K562 (cell line): ENCODE data around the gene MED15. TPM values are rescaled to one million over a fixed set of nuclear protein-coding genes. Genes with fewer than 3 reads are reported as not detected.

Experiments used
- ATAC-seq: fragments of 200-7000 bp; cut with Tn5 transposase; 3 replicates; pipeline ENCODE4 v1.9.1; 2020; ENCODE audit warnings: moderate library complexity
- BruUV-seq: library from RNA; stranded (reverse); fragments of 400-500 nt; replicated peaks from 2 replicates; lab custom pipeline; 2021; lab: Mats Ljungman, UMichigan
- CTCF ChIA-PET: fragments of 300-600 bp; formaldehyde crosslinking; extraction: SDS; loops from one replicate; lab custom pipeline; 2021; ENCODE audit warnings: low intra/inter-chr PET ratio; lab: Yijun Ruan, JAX
- POLR2A ChIA-PET: fragments of 300-600, 350-650 bp; sonication (Branson Sonifier 250); formaldehyde crosslinking; extraction: SDS; loops from one replicate; lab custom pipeline; 2021; ENCODE audit warnings: antibody characterized with exemption, inconsistent platforms; lab: Yijun Ruan, JAX
- DNase-seq, 4 experiments: peaks; one replicate each; pipeline versions ENCODE4 v3.0.0 to v3.0.0-alpha.2; 2011 to 2018; ENCODE audit warnings: low spot score in 3 of 4, mixed read lengths in 3 of 4; ENCODE audit errors: extremely low read depth in 1 of 4
- FAIRE-seq: peaks from 2 replicates; lab custom pipeline; 2011; peaks lifted over from hg19 to GRCh38; lab: Jason Lieb, UNC
- H2AFZ ChIP-seq: 2 replicates; pipeline ENCODE4 v1.6.0; 2011; ENCODE audit warnings: low read depth, low read length, control low read depth, inconsistent platforms
- H3K27ac ChIP-seq: fragments of 200-600 bp; 3 replicates; pipeline ENCODE4 v1.8.0; 2011; ENCODE audit warnings: low read depth, mild to moderate bottlenecking, control low read depth, inconsistent platforms, low read length, moderate library complexity, mixed read lengths; ENCODE audit errors: extremely low read depth
- H3K27me3 ChIP-seq, 2 experiments: fragments of 300-600 bp in 1 of 2; 2 replicates in 1 of 2; 3 replicates in 1 of 2; pipeline versions ENCODE4 v1.6.0 to v1.8.0; 2011; ENCODE audit warnings: inconsistent platforms in 2 of 2, low read length in 2 of 2, mild to moderate bottlenecking in 1 of 2, mixed read lengths in 1 of 2, moderate library complexity in 1 of 2; ENCODE audit not compliant: control insufficient read depth in 2 of 2, insufficient read depth in 2 of 2
- H3K36me3 ChIP-seq: fragments of 300-600 bp; 3 replicates; pipeline ENCODE4 v1.8.0; 2011; ENCODE audit warnings: mild to moderate bottlenecking, low read length, inconsistent platforms; ENCODE audit not compliant: control insufficient read depth, insufficient read depth
- H3K4me1 ChIP-seq, 2 experiments: fragments of 200-600 bp in 1 of 2; replicated peaks in 1 of 2; 2 replicates in 1 of 2; 3 replicates in 1 of 2; pipeline versions ENCODE4 v1.5.1 to v1.8.0; 2011; ENCODE audit warnings: inconsistent platforms in 2 of 2, low read length in 2 of 2, mild to moderate bottlenecking in 1 of 2, mixed read lengths in 1 of 2, moderate library complexity in 1 of 2; ENCODE audit not compliant: control insufficient read depth in 2 of 2, insufficient read depth in 2 of 2
- H3K4me2 ChIP-seq: 2 replicates; pipeline ENCODE4 v1.6.1; 2011; ENCODE audit warnings: low read length, control low read depth, inconsistent platforms, mixed read lengths; ENCODE audit not compliant: insufficient read depth
- H3K4me3 ChIP-seq: fragments of 200-600 bp; sonication (generic), shearing (Covaris generic); 2 replicates; pipeline ENCODE4 v1.5.1; 2016; ENCODE audit warnings: control low read depth, inconsistent platforms
- H3K79me2 ChIP-seq: fragments of 200-600 bp; 3 replicates; pipeline ENCODE4 v1.8.0; 2011; ENCODE audit warnings: low read length, inconsistent platforms; ENCODE audit not compliant: control insufficient read depth, insufficient read depth
- H3K9ac ChIP-seq, 2 experiments: 2 replicates each; pipeline versions ENCODE4 v1.6.0 to v1.6.1; 2011; ENCODE audit warnings: low read depth in 2 of 2, low read length in 2 of 2, control low read depth in 1 of 2, inconsistent platforms in 1 of 2, mild to moderate bottlenecking in 1 of 2, mixed read lengths in 1 of 2; ENCODE audit not compliant: insufficient read depth in 1 of 2
- H3K9me1 ChIP-seq: one replicate; pipeline ENCODE4 v1.6.0; 2011; ENCODE audit warnings: inconsistent platforms, mild to moderate bottlenecking, low read length, moderate library complexity; ENCODE audit not compliant: control insufficient read depth, insufficient read depth
- H3K9me3 ChIP-seq: replicated peaks from 2 replicates; pipeline ENCODE4 v1.5.1; 2011; ENCODE audit warnings: low read depth, low read length, inconsistent platforms; ENCODE audit not compliant: control insufficient read depth, insufficient read depth
- H4K20me1 ChIP-seq: replicated peaks from 2 replicates; pipeline ENCODE4 v1.6.1; 2011; ENCODE audit warnings: low read length, inconsistent platforms, mixed read lengths; ENCODE audit not compliant: control insufficient read depth, insufficient read depth
- BCL6 ChIP-seq: fragments of 250-450 bp; sonication (Bioruptor Pico); IDR thresholded peaks from 2 replicates; pipeline ENCODE4 v1.4.0; 2020
- CREM ChIP-seq: IDR thresholded peaks from 2 replicates; pipeline ENCODE4 v1.6.1; 2014; ENCODE audit warnings: antibody characterized with exemption, low read depth
- IRF2 ChIP-seq: sonication (generic); formaldehyde crosslinking; IDR thresholded peaks from 2 replicates; pipeline ENCODE4 v1.8.1; 2022; ENCODE audit warnings: mild to moderate bottlenecking, missing genetic modification reagents
- KAT7 ChIP-seq: sonication (generic); formaldehyde crosslinking; IDR thresholded peaks from 2 replicates; pipeline ENCODE4 v1.8.0; 2022; ENCODE audit warnings: missing genetic modification reagents, mild to moderate bottlenecking, borderline replicate concordance
- NEUROD1 ChIP-seq: fragments of 150-350 bp; IDR thresholded peaks from 2 replicates; pipeline ENCODE4 v1.6.1; 2014; ENCODE audit warnings: borderline replicate concordance, low read length, low read depth; ENCODE audit not compliant: partially characterized antibody
- PHB ChIP-seq: fragments of 250-450 bp; sonication (Bioruptor Pico); IDR thresholded peaks from 2 replicates; pipeline ENCODE4 v1.5.0; 2021
- ZBTB1 ChIP-seq: sonication (generic); formaldehyde crosslinking; IDR thresholded peaks from 2 replicates; pipeline ENCODE4 v1.8.1; 2023; ENCODE audit warnings: missing genetic modification reagents, low read depth, mild to moderate bottlenecking, borderline replicate concordance
- ZEB2 ChIP-seq: fragments of 450-650 bp; IDR thresholded peaks from 2 replicates; pipeline ENCODE4 v1.6.1; 2016
- WGBS: fragments of 100-300 bp; shearing (Covaris generic); methylation state at CpG from one replicate; pipeline ENCODE4 v1.1.6; 2016; ENCODE audit warnings: low coverage, mixed read lengths; ENCODE audit not compliant: insufficient coverage; ENCODE audit errors: missing lambda C conversion rate; 5-methylcytosine and 5-hydroxymethylcytosine counted together
- in situ Hi-C: fragments of 300-500 bp; cut with MboI; formaldehyde crosslinking; loops from 4 replicates; pipeline ENCODE4 v1.15.0; 2018; ENCODE audit warnings: inconsistent platforms, mixed read lengths
- intact Hi-C: fragments of 100-400 bp; cut with micrococcal nuclease; formaldehyde crosslinking; loops from 2 replicates; pipeline ENCODE4 v1.14.2; 2022
- polyA plus RNA-seq, 8 experiments: library from polyadenylated mRNA; depleted of rRNA in 4 of 8; stranded (reverse) in 5 of 8; unstranded in 3 of 8; fragments of >200 nt; fragmentation: Nextera tagmentation in 2 of 8; fragmentation: Illumina TruSeq in 1 of 8; extraction: Ambion mirVana in 2 of 8; extraction: Trizol in 1 of 8; gene quantifications; 2 replicates each; pipeline versions ENCODE4 v1.2.1 to v1.2.3, GENCODE V29; 2011 to 2014; ENCODE audit warnings: inconsistent platforms in 1 of 8, missing spikeins in 1 of 8
- total RNA-seq, 7 experiments: library from RNA; depleted of rRNA in 6 of 7; stranded (reverse); fragments of >200 nt in 6 of 7; fragmentation: Illumina TruSeq in 2 of 7; extraction: Trizol in 2 of 7; gene quantifications; 2 replicates each; pipeline versions ENCODE4 v1.2.1 to v1.2.3, GENCODE V29; 2011 to 2021; ENCODE audit warnings: low replicate concordance in 1 of 7
- TF ChIP-seq, protein P1 (sequence below): sonication (generic); formaldehyde crosslinking; IDR thresholded peaks from 2 replicates; pipeline ENCODE4 v1.8.0; 2022; ENCODE audit warnings: mild to moderate bottlenecking, missing genetic modification reagents
- TF ChIP-seq, protein P2 (sequence below): fragments of 250-450 bp; sonication (Bioruptor Pico); IDR thresholded peaks from 2 replicates; pipeline ENCODE4 v1.5.0; 2021
- TF ChIP-seq, protein P3 (sequence below), 3 experiments: IDR thresholded peaks in 2 of 3; conservative IDR thresholded peaks in 1 of 3; 2 replicates each; pipeline ENCODE4 v1.5.1; 2011 to 2012; ENCODE audit warnings: low read length in 3 of 3, mild to moderate bottlenecking in 3 of 3, control low read depth in 2 of 3, improper control_type of control experiment in 1 of 3, inconsistent platforms in 1 of 3, low read depth in 1 of 3, mixed read lengths in 1 of 3, moderate library complexity in 1 of 3; ENCODE audit not compliant: insufficient read depth in 2 of 3
- TF ChIP-seq, protein P4 (sequence below): fragments of 250-450 bp; sonication (Bioruptor Pico); IDR thresholded peaks from 2 replicates; pipeline ENCODE4 v1.8.0; 2022; ENCODE audit warnings: moderate library complexity, mild to moderate bottlenecking, inconsistent platforms

The MED15 gene
- total and polyA plus RNA-seq, 9 of the 15 experiments (the other 6 are each of a cell fraction or from before 2014, with no cell fraction given) = 4.0 to 271 (median 60.1) TPM

DNA sequence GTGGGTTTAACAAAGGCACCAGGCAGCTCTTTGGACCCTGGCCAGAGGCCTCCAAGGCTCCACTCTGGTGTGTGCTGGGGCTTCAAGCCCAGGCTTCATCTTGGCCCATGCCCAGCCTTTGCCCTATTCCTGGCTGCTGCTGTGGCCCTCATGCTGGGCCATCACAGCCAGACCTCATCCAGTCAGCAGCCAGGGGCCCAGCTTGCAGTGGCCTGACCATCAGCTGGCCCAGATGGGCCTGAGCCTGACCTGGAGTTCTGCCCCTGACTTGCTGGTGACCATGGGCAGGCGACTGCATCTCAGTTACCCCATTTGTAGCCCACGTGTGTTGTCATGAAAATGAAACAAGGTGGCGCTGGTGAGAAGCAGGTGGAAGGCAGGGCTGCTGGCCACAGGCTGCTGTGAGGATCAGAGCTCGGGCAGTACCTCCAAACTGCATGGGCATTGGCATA lies 76.1 kb downstream of the MED15 start:
- Histone ChIP-seq H3K9me1 (peaks cover 25% of the 10 kb centered on the region), H3K27ac (no peak overlapping the region), H4K20me1 (peaks cover 55% of the 10 kb centered on the region), H3K4me2 (no peak overlapping the region), H3K4me3 (no peak overlapping the region), H2AFZ (no peak overlapping the region), H3K4me1 (peaks cover 0 to 63% of the 10 kb centered on the region in 2 experiments; a peak in 2 of 5 replicates), H3K27me3 (no peaks in the 10 kb centered on the region), H3K9ac (peak overlapping the region in 1 of 2 experiments; percentile 32; a peak in 2 of 4 replicates), H3K79me2 (no peaks in the 10 kb centered on the region), H3K9me3 (no peaks in the 10 kb centered on the region), H3K36me3 (peaks cover 91% of the 10 kb centered on the region; the same call in 2 of the 3 replicates)
- peak in 1 of 4 experiments; percentile 70 for DNase-seq
- intact Hi-C loops = no loop called here
- 74% methylated on average over 4 of the region's 4 CpGs for WGBS
- ChIA-PET POLR2A (interaction anchor here (0.5 to 68.9 kb wide), 17 partner anchors 8 to 178 kb away, joined by 3 to 1693 read pairs (median 3); partner anchors contain the start of gene MED15), CTCF (interaction anchor here (0.7 to 2.3 kb wide), 3 partner anchors 24 to 201 kb away, joined by 3 to 7 read pairs (median 3); no protein-coding TSS in a partner anchor)
- ATAC-seq = peak; percentile 31
- BruUV-seq = no TSS peak
- peak; percentile 82 for FAIRE-seq
- in situ Hi-C loops = no loop called here
- TF ChIP-seq ZBTB1 (CRISPR knock-in tag) (0 out of 2 replicates have a peak, but pooled peaks have one; percentile 50), BCL6 (no peak), KAT7 (no peak), IRF2 (CRISPR knock-in tag) (0 out of 2 replicates have a peak, but pooled peaks have one; percentile 24), PHB (CRISPR knock-in tag) (peak; percentile 56), ZEB2 (no peak), CREM (peak; percentile 55; the same call in 1 of the 2 replicates), NEUROD1 (peak; percentile 28)
- TF ChIP-seq, protein P1, sequence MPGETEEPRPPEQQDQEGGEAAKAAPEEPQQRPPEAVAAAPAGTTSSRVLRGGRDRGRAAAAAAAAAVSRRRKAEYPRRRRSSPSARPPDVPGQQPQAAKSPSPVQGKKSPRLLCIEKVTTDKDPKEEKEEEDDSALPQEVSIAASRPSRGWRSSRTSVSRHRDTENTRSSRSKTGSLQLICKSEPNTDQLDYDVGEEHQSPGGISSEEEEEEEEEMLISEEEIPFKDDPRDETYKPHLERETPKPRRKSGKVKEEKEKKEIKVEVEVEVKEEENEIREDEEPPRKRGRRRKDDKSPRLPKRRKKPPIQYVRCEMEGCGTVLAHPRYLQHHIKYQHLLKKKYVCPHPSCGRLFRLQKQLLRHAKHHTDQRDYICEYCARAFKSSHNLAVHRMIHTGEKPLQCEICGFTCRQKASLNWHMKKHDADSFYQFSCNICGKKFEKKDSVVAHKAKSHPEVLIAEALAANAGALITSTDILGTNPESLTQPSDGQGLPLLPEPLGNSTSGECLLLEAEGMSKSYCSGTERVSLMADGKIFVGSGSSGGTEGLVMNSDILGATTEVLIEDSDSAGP (CRISPR knock-in tag) = peak; percentile 68; the same call in 1 of the 2 replicates
- TF ChIP-seq, protein P2, sequence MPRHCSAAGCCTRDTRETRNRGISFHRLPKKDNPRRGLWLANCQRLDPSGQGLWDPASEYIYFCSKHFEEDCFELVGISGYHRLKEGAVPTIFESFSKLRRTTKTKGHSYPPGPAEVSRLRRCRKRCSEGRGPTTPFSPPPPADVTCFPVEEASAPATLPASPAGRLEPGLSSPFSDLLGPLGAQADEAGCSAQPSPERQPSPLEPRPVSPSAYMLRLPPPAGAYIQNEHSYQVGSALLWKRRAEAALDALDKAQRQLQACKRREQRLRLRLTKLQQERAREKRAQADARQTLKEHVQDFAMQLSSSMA (CRISPR knock-in tag) = no peak
- TF ChIP-seq, protein P3, sequence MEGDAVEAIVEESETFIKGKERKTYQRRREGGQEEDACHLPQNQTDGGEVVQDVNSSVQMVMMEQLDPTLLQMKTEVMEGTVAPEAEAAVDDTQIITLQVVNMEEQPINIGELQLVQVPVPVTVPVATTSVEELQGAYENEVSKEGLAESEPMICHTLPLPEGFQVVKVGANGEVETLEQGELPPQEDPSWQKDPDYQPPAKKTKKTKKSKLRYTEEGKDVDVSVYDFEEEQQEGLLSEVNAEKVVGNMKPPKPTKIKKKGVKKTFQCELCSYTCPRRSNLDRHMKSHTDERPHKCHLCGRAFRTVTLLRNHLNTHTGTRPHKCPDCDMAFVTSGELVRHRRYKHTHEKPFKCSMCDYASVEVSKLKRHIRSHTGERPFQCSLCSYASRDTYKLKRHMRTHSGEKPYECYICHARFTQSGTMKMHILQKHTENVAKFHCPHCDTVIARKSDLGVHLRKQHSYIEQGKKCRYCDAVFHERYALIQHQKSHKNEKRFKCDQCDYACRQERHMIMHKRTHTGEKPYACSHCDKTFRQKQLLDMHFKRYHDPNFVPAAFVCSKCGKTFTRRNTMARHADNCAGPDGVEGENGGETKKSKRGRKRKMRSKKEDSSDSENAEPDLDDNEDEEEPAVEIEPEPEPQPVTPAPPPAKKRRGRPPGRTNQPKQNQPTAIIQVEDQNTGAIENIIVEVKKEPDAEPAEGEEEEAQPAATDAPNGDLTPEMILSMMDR (IDR thresholded peaks at IDR 0.05 in 2 of 3, conservative IDR thresholded peaks at IDR 0.05 in 1 of 3; ENCODE audit: insufficient read depth in 2 of 3, low read depth in 1 of 3, low read length in 3 of 3) = peak; percentile 74 to 87 (median 79)
- TF ChIP-seq, protein P4, sequence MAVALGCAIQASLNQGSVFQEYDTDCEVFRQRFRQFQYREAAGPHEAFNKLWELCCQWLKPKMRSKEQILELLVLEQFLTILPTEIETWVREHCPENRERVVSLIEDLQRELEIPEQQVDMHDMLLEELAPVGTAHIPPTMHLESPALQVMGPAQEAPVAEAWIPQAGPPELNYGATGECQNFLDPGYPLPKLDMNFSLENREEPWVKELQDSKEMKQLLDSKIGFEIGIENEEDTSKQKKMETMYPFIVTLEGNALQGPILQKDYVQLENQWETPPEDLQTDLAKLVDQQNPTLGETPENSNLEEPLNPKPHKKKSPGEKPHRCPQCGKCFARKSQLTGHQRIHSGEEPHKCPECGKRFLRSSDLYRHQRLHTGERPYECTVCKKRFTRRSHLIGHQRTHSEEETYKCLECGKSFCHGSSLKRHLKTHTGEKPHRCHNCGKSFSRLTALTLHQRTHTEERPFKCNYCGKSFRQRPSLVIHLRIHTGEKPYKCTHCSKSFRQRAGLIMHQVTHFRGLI (CRISPR knock-in tag) = no peak
